GM18520 (cell line): Measurements from ENCODE around the gene GALNT9.

Experiments used
- ATAC-seq: cut with Tn5 transposase; IDR thresholded peaks from one replicate; pipeline ENCODE4 v1.9.1; 2021; ENCODE audit not compliant: unreplicated experiment

GALNT9 gene

GRCh38 chr12:132344601-132345000, 15.2 kb upstream of the GALNT9 start:
- no peak for ATAC-seq

- no peak for ATAC-seq
These were observed 14.8 kb upstream of the GALNT9 start for GRCh38 chr12:132344181-132344580.

- ATAC-seq, result no peak
These were observed 14.1 kb upstream of the GALNT9 start for GRCh38 chr12:132343294-132344004.

GRCh38 chr12:132342251-132343227, 13.2 kb upstream of the GALNT9 start:
- ATAC-seq, result no peak

- ATAC-seq, result no peak
These were observed 12.1 kb upstream of the GALNT9 start for GRCh38 chr12:132341318-132342050.

- no peak for ATAC-seq
These were observed 11.1 kb upstream of the GALNT9 start for GRCh38 chr12:132340266-132341035.

GRCh38 chr12:132339856-132340255, 10.5 kb upstream of the GALNT9 start:
- no peak for ATAC-seq

GRCh38 chr12:132338781-132339180, 9.4 kb upstream of the GALNT9 start:
- ATAC-seq, result no peak

GRCh38 chr12:132338311-132338710, 8.9 kb upstream of the GALNT9 start:
- no peak for ATAC-seq

- no peak for ATAC-seq
These were observed 8.2 kb upstream of the GALNT9 start for GRCh38 chr12:132337557-132337956.

GRCh38 chr12:132336451-132337413, 7.3 kb upstream of the GALNT9 start:
- ATAC-seq, result no peak

- ATAC-seq, result no peak
These were observed 5.9 kb upstream of the GALNT9 start for GRCh38 chr12:132335179-132335756.

GRCh38 chr12:132333766-132334165, 4.4 kb upstream of the GALNT9 start:
- no peak for ATAC-seq

GRCh38 chr12:132333273-132333672, 3.9 kb upstream of the GALNT9 start:
- ATAC-seq, result no peak

- ATAC-seq, result no peak
These were observed 1.1 kb upstream of the GALNT9 start for GRCh38 chr12:132330549-132330881.

GRCh38 chr12:132329720-132330548, 545 bp upstream of the GALNT9 start:
- ATAC-seq, result no peak

- no peak for ATAC-seq
These were observed 933 bp downstream of the GALNT9 start for GRCh38 chr12:132328282-132329029.
